HepG2 (cell line): Measurements from ENCODE around the gene RIPOR1. TPM values are rescaled to one million over a fixed set of nuclear protein-coding genes. Genes with fewer than 3 reads are reported as not detected.

Source experiments
- ARNTL ChIP-seq: sonication (generic); formaldehyde crosslinking; IDR thresholded peaks from 2 replicates; pipeline ENCODE4 v1.4.0; 2020; ENCODE audit warnings: mild to moderate bottlenecking, missing genetic modification reagents
- CSRNP2 ChIP-seq: sonication (generic); formaldehyde crosslinking; conservative IDR thresholded peaks from 2 replicates; pipeline ENCODE4 v1.8.0; 2022; ENCODE audit warnings: low read depth, missing genetic modification reagents
- HMGXB3 ChIP-seq: sonication (generic); formaldehyde crosslinking; IDR thresholded peaks from 2 replicates; pipeline ENCODE4 v1.4.0; 2020; ENCODE audit warnings: missing genetic modification reagents, borderline replicate concordance
- NPAS2 ChIP-seq: sonication (generic); formaldehyde crosslinking; IDR thresholded peaks from 2 replicates; pipeline ENCODE4 v1.8.0; 2022; ENCODE audit warnings: mild to moderate bottlenecking, missing genetic modification reagents, borderline replicate concordance
- XRCC5 ChIP-seq: fragments of 200-400 bp; formaldehyde crosslinking; optimal IDR thresholded peaks from 2 replicates; pipeline ENCODE3; 2017; ENCODE audit warnings: mild to moderate bottlenecking, low read length
- YEATS4 ChIP-seq: sonication (generic); formaldehyde crosslinking; IDR thresholded peaks from 2 replicates; pipeline ENCODE4 v1.4.0; 2020; ENCODE audit warnings: missing genetic modification reagents, borderline replicate concordance
- ZEB1 ChIP-seq: IDR thresholded peaks from 2 replicates; pipeline ENCODE4 v1.6.1; 2012; ENCODE audit warnings: mild to moderate bottlenecking, low read depth, inconsistent platforms; ENCODE audit not compliant: insufficient replicate concordance
- ZFP41 ChIP-seq: sonication (generic); formaldehyde crosslinking; IDR thresholded peaks from 2 replicates; pipeline ENCODE4 v1.4.0; 2020; ENCODE audit warnings: mild to moderate bottlenecking, missing genetic modification reagents, borderline replicate concordance
- ZNF678 ChIP-seq: sonication (generic); formaldehyde crosslinking; IDR thresholded peaks from 2 replicates; pipeline ENCODE4 v1.4.0; 2020; ENCODE audit warnings: mild to moderate bottlenecking, missing genetic modification reagents
- ZNF776 ChIP-seq: sonication (generic); formaldehyde crosslinking; IDR thresholded peaks from 2 replicates; pipeline ENCODE4 v1.4.0; 2020; ENCODE audit warnings: mild to moderate bottlenecking, missing genetic modification reagents
- polyA plus RNA-seq, 8 experiments: library from polyadenylated mRNA; depleted of rRNA in 3 of 8; stranded (reverse) in 7 of 8; unstranded in 1 of 8; fragments of >200 nt; fragmentation: Illumina TruSeq in 4 of 8; extraction: Trizol in 4 of 8; gene quantifications; 2 replicates each; pipeline versions ENCODE4 v1.2.1 to v1.2.3, GENCODE V29; 2011 to 2016; ENCODE audit warnings: low read depth in 4 of 8, missing spikeins in 1 of 8, mixed read lengths in 1 of 8; ENCODE audit not compliant: insufficient read depth in 1 of 8
- total RNA-seq, 5 experiments: library from RNA; depleted of rRNA; stranded (reverse); fragments of >200 nt; fragmentation: Illumina TruSeq; extraction: Trizol; gene quantifications; 2 replicates each; pipeline ENCODE4 v1.2.3, GENCODE V29; 2016; ENCODE audit warnings: low read depth in 1 of 5
- TF ChIP-seq, protein P1 (sequence below): IDR thresholded peaks from 2 replicates; pipeline ENCODE4 v1.6.1; 2016; ENCODE audit warnings: low read depth, control low read depth
- TF ChIP-seq, protein P2 (sequence below): sonication (generic); formaldehyde crosslinking; IDR thresholded peaks from 2 replicates; pipeline ENCODE4 v1.5.0; 2020; ENCODE audit warnings: mild to moderate bottlenecking, missing genetic modification reagents, borderline replicate concordance

Gene RIPOR1
- total and polyA plus RNA-seq, 2 of the 13 experiments (the other 11 are each of a cell fraction or from before 2014, with no cell fraction given) = 4.6 to 8.1 TPM

DNA sequence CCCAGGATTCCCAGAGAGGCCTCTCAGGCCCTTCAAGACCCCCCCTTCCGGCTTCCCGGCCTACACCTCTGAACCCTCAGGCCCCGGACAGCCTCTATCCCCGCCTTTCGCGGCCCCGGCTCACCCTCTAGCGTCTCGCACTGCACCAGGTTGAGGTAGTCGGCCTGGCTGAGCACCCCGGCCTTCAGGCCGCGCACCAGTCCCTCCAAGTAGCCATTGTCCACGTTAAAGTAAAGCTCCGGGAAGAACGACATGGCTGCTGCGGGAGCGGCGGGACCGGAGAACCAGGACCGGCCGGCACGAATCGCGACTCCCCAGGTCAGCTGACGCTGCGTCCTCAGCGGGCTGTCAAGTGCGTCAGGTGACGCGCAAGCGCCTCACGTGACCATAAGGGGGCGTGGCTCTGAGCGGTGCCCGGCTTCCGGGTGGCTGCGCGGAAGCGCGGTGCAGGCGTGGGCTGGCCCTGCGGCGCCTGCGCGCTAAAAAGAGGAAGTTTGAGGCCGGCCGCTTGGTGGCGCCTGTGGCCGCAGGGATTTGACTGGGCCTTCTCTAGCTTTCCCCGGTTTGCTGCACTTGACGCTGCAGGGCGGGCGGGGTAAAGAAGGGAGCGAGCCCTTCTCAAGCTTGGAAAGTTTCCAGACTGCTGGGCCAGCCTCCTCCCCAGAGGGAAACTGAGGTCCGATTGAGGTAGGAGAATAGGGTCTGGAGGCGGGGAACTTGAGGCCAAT is 47.6 kb upstream of the RIPOR1 start, which contains the start of gene ATP6V0D1 (continued):
- 0 out of 2 replicates have a peak, but pooled peaks have one; percentile 43 for TF ChIP-seq HMGXB3 (CRISPR knock-in tag)
- no peak for TF ChIP-seq CSRNP2 (CRISPR knock-in tag)
- no peak for TF ChIP-seq NPAS2 (CRISPR knock-in tag)
- TF ChIP-seq, protein P1, sequence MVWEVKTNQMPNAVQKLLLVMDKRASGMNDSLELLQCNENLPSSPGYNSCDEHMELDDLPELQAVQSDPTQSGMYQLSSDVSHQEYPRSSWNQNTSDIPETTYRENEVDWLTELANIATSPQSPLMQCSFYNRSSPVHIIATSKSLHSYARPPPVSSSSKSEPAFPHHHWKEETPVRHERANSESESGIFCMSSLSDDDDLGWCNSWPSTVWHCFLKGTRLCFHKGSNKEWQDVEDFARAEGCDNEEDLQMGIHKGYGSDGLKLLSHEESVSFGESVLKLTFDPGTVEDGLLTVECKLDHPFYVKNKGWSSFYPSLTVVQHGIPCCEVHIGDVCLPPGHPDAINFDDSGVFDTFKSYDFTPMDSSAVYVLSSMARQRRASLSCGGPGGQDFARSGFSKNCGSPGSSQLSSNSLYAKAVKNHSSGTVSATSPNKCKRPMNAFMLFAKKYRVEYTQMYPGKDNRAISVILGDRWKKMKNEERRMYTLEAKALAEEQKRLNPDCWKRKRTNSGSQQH (CRISPR knock-in tag) = peak; percentile 93; the same call in 1 of the 2 replicates
- TF ChIP-seq, protein P2, sequence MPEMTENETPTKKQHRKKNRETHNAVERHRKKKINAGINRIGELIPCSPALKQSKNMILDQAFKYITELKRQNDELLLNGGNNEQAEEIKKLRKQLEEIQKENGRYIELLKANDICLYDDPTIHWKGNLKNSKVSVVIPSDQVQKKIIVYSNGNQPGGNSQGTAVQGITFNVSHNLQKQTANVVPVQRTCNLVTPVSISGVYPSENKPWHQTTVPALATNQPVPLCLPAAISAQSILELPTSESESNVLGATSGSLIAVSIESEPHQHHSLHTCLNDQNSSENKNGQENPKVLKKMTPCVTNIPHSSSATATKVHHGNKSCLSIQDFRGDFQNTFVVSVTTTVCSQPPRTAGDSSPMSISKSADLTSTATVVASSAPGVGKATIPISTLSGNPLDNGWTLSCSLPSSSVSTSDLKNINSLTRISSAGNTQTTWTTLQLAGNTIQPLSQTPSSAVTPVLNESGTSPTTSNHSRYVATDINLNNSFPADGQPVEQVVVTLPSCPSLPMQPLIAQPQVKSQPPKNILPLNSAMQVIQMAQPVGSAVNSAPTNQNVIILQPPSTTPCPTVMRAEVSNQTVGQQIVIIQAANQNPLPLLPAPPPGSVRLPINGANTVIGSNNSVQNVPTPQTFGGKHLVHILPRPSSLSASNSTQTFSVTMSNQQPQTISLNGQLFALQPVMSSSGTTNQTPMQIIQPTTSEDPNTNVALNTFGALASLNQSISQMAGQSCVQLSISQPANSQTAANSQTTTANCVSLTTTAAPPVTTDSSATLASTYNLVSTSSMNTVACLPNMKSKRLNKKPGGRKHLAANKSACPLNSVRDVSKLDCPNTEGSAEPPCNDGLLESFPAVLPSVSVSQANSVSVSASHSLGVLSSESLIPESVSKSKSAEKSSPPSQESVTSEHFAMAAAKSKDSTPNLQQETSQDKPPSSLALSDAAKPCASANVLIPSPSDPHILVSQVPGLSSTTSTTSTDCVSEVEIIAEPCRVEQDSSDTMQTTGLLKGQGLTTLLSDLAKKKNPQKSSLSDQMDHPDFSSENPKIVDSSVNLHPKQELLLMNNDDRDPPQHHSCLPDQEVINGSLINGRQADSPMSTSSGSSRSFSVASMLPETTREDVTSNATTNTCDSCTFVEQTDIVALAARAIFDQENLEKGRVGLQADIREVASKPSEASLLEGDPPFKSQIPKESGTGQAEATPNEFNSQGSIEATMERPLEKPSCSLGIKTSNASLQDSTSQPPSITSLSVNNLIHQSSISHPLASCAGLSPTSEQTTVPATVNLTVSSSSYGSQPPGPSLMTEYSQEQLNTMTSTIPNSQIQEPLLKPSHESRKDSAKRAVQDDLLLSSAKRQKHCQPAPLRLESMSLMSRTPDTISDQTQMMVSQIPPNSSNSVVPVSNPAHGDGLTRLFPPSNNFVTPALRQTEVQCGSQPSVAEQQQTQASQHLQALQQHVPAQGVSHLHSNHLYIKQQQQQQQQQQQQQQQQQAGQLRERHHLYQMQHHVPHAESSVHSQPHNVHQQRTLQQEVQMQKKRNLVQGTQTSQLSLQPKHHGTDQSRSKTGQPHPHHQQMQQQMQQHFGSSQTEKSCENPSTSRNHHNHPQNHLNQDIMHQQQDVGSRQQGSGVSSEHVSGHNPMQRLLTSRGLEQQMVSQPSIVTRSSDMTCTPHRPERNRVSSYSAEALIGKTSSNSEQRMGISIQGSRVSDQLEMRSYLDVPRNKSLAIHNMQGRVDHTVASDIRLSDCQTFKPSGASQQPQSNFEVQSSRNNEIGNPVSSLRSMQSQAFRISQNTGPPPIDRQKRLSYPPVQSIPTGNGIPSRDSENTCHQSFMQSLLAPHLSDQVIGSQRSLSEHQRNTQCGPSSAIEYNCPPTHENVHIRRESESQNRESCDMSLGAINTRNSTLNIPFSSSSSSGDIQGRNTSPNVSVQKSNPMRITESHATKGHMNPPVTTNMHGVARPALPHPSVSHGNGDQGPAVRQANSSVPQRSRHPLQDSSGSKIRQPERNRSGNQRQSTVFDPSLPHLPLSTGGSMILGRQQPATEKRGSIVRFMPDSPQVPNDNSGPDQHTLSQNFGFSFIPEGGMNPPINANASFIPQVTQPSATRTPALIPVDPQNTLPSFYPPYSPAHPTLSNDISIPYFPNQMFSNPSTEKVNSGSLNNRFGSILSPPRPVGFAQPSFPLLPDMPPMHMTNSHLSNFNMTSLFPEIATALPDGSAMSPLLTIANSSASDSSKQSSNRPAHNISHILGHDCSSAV (CRISPR knock-in tag) = no peak
- peak; percentile 89 for TF ChIP-seq YEATS4 (CRISPR knock-in tag)
- peak; percentile 72 for TF ChIP-seq ZNF776 (CRISPR knock-in tag)
- TF ChIP-seq ZEB1 = no peak
- TF ChIP-seq ZFP41 = peak; percentile 23; the same call in 1 of the 2 replicates
- peak; percentile 94 for TF ChIP-seq XRCC5
- no peak for TF ChIP-seq ZNF678
- TF ChIP-seq ARNTL (CRISPR knock-in tag) = peak; percentile 36
